AG09319 (cell line): Measurements from ENCODE around the gene NLE1.

ENCODE experiments used
- DNase-seq: peaks from one replicate; pipeline ENCODE4 v3.0.0-alpha.2; 2010; ENCODE audit warnings: low read depth; ENCODE audit errors: extremely low read depth
- TF ChIP-seq, protein P1 (sequence below): IDR thresholded peaks from 2 replicates; pipeline ENCODE4 v1.5.1; 2011; ENCODE audit warnings: low read depth, mild to moderate bottlenecking, inconsistent platforms, low read length, moderate library complexity

The NLE1 gene

GRCh38 chr17:35149941-35150340, 7.8 kb upstream of the NLE1 start:
- DNase-seq, result no peak
- TF ChIP-seq, protein P1, sequence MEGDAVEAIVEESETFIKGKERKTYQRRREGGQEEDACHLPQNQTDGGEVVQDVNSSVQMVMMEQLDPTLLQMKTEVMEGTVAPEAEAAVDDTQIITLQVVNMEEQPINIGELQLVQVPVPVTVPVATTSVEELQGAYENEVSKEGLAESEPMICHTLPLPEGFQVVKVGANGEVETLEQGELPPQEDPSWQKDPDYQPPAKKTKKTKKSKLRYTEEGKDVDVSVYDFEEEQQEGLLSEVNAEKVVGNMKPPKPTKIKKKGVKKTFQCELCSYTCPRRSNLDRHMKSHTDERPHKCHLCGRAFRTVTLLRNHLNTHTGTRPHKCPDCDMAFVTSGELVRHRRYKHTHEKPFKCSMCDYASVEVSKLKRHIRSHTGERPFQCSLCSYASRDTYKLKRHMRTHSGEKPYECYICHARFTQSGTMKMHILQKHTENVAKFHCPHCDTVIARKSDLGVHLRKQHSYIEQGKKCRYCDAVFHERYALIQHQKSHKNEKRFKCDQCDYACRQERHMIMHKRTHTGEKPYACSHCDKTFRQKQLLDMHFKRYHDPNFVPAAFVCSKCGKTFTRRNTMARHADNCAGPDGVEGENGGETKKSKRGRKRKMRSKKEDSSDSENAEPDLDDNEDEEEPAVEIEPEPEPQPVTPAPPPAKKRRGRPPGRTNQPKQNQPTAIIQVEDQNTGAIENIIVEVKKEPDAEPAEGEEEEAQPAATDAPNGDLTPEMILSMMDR, result no peak

DNA sequence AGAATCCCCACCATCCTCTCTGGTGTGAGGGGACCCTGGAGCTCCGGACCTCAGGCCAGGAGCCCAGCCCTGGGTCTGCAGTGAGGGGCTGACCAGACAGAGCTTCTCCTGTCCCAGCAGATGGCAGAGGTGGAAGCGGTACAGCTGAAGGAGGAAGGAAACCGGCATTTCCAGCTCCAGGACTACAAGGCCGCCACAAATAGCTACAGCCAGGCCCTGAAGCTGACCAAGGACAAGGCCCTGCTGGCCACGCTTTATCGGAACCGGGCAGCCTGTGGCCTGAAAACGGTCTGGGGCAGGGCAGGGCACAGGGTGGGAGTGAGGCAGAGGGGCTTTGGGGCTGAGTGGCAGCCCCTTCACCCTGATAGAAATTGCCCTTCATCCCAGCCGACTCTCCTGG, 6.0 kb upstream of the NLE1 start:
- DNase-seq, result no peak
- TF ChIP-seq, protein P1, result no peak

GRCh38 chr17:35147375-35147905, 5.3 kb upstream of the NLE1 start, which contains the start of gene UNC45B:
UNC45B (plus strand) TSS chr17:35147817; CDS start chr17:35148264, 447 bp downstream.
- DNase-seq, result no peak
- TF ChIP-seq, protein P1, result no peak

- DNase-seq, result no peak
- TF ChIP-seq, protein P1, result no peak
These were observed 4.2 kb upstream of the NLE1 start for GRCh38 chr17:35146214-35146833.

DNA sequence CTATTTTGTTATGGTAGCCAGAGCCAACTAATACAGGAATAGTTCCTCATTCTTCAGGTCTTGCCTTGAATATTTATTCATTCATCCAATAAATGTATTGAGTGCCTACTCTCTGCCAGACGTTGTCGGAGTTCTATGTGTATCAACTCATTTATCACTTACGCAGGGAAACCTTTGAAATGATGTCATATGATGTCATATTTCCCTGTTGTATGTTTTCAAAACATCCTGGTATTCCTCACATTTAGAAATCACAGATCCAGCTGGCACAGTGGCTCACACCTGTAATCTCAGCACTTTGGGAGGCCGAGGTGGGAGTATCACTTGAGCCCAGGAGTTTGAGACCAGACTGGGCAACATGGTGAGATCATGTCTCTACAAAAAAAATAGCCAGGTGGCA, 2.7 kb upstream of the NLE1 start:
- no peak for DNase-seq
- TF ChIP-seq, protein P1, result no peak

DNA sequence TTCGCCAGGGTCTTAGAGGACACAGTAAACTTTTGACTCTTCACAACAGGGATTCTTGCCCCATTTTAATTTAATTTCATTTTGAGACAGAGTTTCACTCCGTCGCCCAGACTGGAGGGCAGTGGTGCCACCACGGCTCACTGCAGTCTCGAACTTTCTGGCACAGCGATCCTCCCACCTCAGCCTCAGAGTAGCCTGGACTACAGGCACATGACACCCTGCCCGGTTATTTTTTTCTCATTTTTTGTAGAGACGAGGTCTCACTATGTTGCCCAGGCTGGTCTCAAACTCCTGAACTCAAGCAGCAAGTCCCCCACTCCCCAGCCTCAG, 329 bp upstream of the NLE1 start:
- no peak for DNase-seq
- TF ChIP-seq, protein P1, result no peak

DNA sequence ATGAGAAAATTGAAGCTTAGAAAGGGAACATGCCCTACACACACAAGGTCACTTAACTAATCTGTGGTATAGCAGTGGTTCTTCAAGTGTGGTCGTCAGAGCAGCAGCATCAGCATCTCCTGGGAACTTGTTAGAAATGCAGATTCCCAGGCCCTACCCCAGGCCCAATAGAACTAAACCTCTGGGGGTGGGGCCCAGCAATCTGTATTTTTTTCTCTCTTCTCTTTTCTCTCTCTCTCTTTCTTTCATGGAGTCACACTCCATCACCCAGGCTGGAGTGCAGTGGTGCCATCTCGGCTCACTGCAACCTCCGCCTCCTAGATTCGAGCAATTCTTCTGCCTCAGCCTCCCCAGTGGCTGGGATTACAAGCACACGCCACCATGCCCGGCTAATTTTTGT, 3.9 kb downstream of the NLE1 start:
- DNase-seq, result no peak
- TF ChIP-seq, protein P1, result no peak
